Stimulated activated CD4-positive, alpha-beta T cell treated with anti-CD3 and anti-CD28 coated beads, Interleukin-15, amount 100 ng/mL, for 48 hours (primary cell): ENCODE measurements around the gene ADGRD1.

Experiments used
- DNase-seq, 2 donors: peaks; one replicate each; pipeline ENCODE4 v3.0.0-alpha.2; 2020; ENCODE audit warnings: low read depth in 2 of 2

Gene ADGRD1

DNA sequence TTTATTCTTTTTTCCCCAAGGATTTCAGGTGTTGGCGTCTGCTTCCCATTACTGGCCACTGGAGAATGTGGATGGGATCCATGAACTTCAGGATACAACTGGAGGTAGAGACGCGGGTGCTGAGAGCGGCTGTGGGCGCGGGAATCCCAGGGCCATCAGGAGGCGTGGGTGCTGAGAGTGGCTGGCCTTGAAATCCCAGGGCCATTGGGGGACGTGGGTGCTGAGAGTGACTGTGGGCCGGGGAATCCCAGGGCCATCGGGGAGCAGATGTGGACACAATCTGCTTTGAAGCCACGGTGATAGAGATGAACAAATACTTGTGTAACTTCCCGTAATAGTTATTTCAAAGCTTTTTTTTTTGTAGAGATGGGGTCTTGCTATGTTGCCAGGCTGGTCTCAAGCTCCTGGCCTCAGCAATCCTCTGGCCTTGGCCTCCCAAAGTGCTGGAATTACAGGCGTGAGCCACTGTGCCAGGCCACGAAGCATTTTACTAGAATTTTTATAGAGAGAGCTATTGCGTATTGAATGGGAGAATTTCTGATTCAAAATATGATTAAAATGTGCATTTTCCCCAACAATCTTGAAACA is 12.8 kb downstream of the ADGRD1 start:
- DNase-seq, result no peak

DNA sequence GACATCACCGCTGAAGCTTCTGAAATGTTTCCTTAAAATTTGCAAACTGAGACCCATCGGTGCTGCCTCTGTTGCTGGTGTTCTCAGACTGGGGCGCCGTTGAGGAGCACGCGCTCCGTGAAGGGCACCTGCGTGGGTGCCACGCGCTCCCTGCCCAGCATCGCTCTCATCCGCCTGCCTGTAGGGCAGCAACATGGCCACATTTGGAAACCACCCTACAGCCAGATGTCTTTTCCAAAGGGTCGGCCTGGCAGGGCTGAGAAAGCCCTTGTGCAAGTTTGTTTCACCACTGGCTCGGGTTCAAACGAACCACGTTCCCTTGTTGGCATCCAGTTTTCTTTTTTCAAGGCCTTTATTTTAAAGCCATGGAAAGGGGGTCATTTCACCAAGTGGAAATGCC is 13.9 kb downstream of the ADGRD1 start:
- DNase-seq, result no peak

DNA sequence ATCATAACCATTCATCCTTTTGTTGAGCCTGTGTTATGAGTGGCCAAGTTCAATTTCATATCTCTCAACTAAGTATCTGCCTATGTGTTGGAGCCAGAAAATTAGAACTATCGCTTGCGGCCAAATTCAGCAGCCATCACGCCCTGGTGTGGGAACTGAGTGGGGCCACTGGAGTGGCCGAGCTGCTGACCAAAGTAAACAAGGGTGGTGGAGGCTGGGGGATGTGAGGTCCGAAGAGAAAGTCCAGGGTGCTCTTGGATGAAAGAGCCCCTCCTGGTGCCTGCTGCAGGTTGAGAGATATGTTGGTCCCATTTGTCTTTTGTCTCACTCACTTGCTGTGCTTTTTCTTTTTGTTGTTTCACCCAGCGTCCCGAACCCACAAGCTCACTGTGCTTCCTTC is 14.9 kb downstream of the ADGRD1 start:
- DNase-seq, result no peak

- DNase-seq, result no peak
Observed at GRCh38 chr12:130969223-130969622, 15.5 kb downstream of the ADGRD1 start.

DNA sequence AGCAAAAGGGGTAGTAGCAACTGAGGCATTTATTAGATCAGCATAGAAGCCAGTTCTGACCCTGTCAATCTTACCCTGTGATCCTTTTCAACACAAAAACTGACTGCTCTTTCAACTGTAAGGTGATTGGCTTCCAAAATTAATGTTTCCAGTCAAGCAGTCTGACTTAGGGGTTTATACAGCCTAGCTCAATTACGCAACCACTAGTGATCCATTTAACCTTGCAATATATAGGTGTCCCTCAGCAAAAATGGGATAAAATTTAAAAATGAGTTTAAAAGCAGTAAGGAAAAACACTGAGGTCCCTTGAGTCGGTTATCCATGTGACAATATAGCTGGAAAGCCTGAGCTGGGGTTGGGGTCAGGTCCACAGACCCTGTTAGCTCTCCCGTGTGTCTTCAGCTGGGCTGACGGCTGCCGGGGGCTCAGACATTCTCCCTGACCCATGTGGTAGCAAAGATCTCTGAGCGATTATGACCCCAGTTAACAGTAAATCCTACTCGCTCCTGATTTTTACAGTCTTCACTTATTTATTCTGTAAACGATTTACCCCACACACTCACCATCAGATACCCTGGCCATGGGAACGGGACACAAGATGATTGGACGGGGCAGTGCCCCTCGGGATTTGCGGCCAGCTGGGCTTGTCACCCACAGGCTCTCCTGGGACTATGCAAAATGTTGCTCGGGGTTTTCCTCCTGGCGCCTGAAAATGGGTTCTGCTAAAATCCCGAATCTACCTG is 16.6 kb downstream of the ADGRD1 start:
- no peak for DNase-seq

- DNase-seq, result no peak
Observed at GRCh38 chr12:130970908-130971233, 17.2 kb downstream of the ADGRD1 start.

GRCh38 chr12:130971925-130972585 is 18.3 kb downstream of the ADGRD1 start:
- DNase-seq, result no peak

DNA sequence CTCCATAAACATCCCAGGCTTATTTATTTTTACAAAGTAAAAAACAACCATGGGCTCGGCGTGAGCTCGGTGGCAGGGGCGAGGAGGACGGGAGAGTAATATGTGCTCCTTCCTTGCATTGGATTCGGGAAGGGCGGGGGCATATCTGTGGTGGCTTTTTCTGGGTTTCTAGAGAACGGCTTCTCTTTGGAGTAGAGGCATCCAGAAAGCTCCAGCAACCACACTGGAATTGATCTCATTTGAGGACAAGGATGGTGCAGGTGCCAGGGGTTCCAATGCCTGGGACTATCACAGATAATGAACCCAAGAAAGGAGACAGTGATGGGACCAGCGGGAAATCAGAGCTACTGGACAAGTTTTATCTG is 18.9 kb downstream of the ADGRD1 start:
- no peak for DNase-seq

DNA sequence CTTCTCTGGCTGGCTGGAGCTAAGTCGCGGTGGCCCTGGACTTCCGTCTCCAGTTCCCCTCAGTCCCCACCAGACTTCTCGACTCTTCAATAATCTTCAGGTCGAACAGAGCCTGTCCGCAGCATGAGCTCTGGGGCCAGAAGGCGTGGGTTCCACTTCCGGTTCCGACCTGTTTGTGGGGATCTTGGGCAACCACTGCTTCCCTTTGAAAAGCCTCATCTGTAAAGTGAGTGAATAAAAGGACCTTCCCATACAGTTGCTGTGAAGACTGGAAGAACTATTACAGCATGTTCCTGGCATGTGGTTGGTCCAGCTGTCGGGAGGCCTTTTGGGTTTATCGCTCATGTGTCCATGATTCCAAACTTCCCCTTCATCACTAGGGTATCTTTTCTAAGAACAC is 19.4 kb downstream of the ADGRD1 start:
- no peak for DNase-seq

DNA sequence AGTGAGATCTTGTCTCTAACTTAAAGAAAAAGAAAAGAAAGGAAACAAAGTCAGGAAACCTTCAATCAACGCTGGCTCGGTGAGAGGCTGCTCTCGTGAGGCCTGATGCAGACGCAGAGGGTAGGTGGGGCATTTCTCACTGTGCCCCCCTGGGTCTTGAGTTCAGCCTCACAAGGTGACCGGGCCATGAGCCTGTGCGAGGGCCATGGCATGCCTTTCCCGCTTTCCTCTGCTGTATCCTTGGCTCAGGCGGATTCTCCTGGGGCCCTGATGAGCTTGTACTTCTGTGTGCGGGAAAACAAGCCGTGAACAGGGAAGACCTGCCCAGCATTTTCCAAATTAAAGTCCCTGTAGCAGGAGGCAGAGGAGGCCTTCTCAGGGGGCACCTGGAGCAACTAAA is 20.2 kb downstream of the ADGRD1 start:
- no peak for DNase-seq

GRCh38 chr12:130975116-130975515 is 21.4 kb downstream of the ADGRD1 start:
- DNase-seq, result no peak

GRCh38 chr12:130976171-130976720 is 22.5 kb downstream of the ADGRD1 start:
- DNase-seq, result no peak

DNA sequence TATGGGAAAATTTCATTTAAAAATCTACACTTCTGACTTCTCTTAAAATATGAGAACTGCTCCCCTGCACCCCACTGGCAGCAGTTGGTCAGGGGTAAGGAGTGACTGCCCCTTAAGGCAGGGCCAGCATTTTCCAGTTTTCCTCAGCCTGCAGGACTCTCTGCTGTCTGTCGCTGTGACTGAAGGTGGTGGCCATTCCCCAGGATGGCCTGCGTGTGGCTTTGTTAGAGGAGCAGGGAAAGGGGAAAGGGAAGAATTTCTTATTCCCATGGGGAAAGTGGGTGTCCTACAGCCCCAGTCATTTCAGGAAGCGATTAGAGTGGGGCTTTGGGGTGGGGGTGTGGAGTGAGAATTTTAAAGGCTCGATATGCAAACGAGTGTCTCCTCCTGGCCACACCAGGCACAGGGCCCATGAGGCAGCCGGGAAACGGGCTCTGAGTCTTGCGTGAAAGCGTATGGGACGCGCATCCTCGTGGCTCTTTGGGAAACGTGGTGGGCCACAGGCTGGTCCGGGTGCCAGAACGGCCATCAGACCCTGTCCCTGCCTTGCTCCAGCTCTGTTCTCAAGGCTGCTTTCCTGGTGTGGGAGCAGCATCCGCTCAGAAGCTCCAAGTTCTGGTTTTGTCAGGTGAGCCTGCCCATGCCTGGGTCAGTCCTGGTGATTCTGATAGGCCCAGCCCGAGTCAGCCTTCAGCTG is 23.5 kb downstream of the ADGRD1 start:
- DNase-seq, result no peak

DNA sequence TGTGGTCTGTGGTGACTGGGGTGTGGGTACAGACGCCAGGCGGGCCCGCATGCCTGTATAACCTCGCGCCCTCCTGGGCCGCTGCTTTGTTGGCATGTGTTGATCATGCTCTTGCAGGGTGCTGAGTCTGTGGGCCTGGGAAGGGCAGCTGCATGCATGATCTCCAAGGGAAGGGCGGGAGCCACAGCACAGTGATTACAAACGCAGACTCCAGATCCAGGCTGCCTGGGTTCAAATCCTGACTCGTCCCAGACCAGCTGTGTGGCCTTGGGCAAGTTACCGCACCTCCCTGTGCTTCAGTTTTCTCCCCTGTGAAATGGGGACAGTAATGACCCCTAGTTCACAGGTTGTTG is 24.0 kb downstream of the ADGRD1 start:
- no peak for DNase-seq

DNA sequence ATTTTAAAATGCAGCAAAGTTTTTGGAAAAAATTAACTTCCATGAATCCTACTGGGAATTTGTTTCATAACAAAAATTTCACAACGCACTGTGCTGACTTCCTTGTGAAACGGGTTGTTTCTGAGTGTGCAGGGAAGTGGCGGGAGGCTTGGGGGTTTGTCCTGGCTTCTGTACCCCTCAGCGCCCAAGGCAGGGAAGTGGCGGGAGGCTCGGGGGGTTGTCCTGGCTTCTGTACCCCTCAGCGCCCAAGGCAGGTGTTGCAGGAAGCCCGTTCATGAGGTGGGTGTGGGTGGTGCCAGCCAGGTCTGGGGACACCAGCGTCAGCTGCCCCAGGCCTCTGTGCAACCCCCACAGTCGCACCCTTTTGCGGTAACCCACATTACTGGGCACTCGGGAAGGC is 25.1 kb downstream of the ADGRD1 start:
- no peak for DNase-seq

DNA sequence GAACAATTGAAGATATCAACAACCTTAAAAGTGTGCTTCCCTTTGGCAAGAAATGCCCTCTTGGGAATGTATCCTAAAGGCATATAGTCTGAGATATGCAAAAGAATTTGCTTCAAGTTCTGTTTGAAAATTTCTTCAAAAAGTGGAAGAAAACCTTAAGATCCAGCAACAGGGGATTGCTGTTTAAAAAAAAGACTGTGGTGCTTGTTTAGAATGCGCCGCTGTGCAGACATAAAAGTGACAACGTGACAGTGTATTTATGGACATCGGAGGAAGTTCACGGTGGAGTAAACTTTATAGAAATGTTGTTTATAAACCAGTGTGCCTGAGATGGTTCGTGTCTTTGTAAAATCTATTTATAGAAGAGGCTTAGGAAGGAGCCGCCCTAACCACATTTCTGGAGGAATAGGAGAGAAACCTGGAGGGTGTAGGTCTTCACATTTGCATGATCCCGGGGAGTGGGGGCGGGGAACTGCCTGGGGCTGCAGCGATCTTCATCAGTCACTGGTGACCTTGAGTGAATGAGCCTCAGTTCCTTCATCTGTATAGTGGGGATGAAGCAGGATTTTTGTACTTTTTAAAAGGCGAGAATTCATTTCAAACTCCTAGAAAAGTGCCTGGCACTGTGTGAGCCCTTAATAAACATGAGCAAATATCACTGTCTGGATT is 27.5 kb downstream of the ADGRD1 start:
- no peak for DNase-seq

DNA sequence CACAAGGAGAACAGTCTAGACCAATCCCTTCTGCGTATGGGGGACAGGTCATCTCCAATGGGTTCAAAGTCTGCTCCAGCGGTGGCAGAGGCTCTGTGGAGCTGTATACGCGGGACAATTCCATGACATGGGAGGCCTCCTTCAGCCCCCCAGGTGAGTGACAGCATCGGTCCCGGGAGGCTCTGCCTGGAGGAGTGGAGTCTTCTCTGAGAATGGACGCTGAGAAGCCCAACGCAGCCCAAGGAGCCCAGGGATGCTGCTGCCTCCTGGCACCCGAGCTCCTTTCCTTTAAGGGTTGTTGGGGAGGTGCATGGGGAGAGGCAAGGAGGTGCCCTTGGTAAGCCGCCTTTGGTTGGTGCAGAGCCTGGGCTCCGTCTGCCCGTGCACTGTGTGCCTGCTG is 28.2 kb downstream of the ADGRD1 start:
- no peak for DNase-seq

- no peak for DNase-seq
Observed at GRCh38 chr12:130982565-130983225, 29.0 kb downstream of the ADGRD1 start.

DNA sequence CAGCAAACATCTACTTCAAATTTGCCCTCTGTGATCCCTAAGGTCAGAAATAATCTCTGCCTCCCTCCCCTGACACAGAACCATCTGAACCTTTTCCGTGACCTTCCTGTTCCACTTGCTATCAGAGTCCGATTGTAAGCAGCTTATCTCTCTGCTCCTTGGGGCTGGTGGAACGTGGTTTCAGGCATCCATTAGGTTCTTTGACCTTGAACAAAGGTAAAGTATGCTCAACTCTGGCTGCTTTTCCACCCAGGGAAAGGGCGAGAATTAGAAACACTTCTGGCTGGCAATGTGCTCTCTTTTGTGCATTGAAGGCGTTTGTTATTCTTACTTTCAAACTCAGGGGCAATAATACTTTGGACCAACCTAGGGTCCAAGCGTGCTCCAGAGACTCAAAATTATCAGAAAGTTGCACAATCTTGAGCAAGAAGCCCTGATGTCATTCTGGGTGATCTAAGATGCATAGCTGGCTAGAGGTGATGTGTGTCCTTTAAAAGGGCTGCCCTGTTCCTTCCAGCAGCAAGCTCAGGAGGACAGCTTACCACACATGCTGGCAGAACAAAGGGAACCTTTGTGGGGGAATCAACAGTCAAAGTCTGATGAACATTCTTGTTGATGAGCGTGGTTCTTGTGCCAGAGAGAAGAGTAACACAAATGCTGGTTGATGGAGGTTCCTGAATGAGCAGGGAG is 29.8 kb downstream of the ADGRD1 start:
- DNase-seq, result no peak

GRCh38 chr12:130984183-130985058 is 30.7 kb downstream of the ADGRD1 start:
- DNase-seq, result no peak
